ENCODE results near the gene CCT7.
A peak's percentile ranks its signal among the peaks of the same experiment; 100 is the strongest.

Gene CCT7

DNA sequence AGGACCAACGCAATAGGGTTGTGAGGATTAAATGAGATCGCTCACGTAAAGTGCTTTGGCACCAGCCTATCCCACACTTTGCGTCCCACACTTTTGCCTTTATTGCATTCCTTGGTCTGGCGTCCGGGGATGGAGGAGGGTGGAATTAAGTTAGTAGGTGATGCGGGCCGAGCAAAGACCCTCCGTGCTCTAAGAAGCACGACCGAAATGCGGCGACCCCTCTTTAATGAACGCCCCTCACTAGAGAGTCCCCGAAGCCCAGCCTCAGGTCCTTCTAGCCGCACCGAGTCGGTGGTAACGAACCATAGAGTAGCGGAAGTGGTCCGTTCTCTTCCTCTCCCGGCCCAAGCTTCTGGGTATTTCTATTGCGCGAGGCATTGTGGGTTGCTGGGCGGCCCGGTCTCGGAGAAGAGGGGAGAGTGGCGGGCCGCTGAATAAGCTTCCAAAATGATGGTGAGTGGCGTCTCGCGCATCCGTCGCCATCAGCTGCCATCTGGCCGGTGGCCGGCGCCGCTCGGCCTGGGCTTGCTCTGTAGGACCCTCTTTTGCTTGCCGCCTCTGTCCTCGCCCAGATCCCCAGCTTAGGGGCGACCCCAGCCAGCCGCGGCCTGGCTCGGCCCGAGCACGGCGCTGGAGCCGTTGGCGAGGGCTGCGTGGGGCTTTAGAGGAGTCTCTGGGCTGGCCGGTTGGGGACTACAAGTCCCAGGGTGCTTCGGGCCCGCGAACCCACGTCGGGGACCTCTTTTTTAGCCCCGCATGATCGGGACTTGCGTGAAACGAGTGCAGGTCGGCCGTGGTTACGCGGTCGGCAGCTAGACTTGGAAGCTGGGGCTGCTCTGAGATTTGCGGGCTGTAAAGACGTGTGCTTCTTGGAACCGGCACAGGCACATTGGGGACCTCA lies at the start of gene CCT7 (continued):
- TF ChIP-seq ZNF214 (tag by site-specific recombination; IDR thresholded peaks at IDR 0.05; ENCODE audit: borderline replicate concordance) (no peak), ZNF24 (tag by site-specific recombination; IDR thresholded peaks at IDR 0.05) (no peak), IKZF3 (tag by site-specific recombination; IDR thresholded peaks at IDR 0.05) (no peak), MZF1 (tag by site-specific recombination; IDR thresholded peaks at IDR 0.05; ENCODE audit: borderline replicate concordance) (no peak), ZFP3 (tag by site-specific recombination; IDR thresholded peaks at IDR 0.05; ENCODE audit: low read depth) (no peak), ZNF585B (tag by site-specific recombination; IDR thresholded peaks at IDR 0.05) (0 out of 2 replicates have a peak, but pooled peaks have one; percentile 12), SP7 (tag by site-specific recombination; IDR thresholded peaks at IDR 0.05) (0 out of 2 replicates have a peak, but pooled peaks have one; percentile 54), ZNF610 (tag by site-specific recombination; IDR thresholded peaks at IDR 0.05; ENCODE audit: borderline replicate concordance) (peak; percentile 31; the same call in 1 of the 2 replicates), ZNF624 (tag by site-specific recombination; IDR thresholded peaks at IDR 0.05) (no peak), ZNF335 (tag by site-specific recombination; conservative IDR thresholded peaks at IDR 0.05) (peak; percentile 88), ZNF23 (tag by site-specific recombination; IDR thresholded peaks at IDR 0.05; ENCODE audit: borderline replicate concordance) (no peak), ZNF654 (tag by site-specific recombination; IDR thresholded peaks at IDR 0.05; ENCODE audit: low read depth) (no peak; the same call in 1 of the 2 replicates), ZFP69B (tag by site-specific recombination; IDR thresholded peaks at IDR 0.05) (no peak; the same call in 1 of the 2 replicates), ZNF341 (tag by site-specific recombination; IDR thresholded peaks at IDR 0.05; ENCODE audit: low read depth) (no peak), BCL11B (tag by site-specific recombination; IDR thresholded peaks at IDR 0.05; ENCODE audit: low read depth) (no peak; the same call in 1 of the 2 replicates), ZNF292 (tag by site-specific recombination; IDR thresholded peaks at IDR 0.05; ENCODE audit: borderline replicate concordance, low read depth) (no peak), ZNF140 (tag by site-specific recombination; IDR thresholded peaks at IDR 0.05) (no peak), ZNF133 (tag by site-specific recombination; IDR thresholded peaks at IDR 0.05) (no peak), ZNF670 (tag by site-specific recombination; IDR thresholded peaks at IDR 0.05; ENCODE audit: low read depth) (no peak), ZBTB1 (tag by site-specific recombination; IDR thresholded peaks at IDR 0.05) (0 out of 2 replicates have a peak, but pooled peaks have one; percentile 26), GLI2 (tag by site-specific recombination; IDR thresholded peaks at IDR 0.05; ENCODE audit: borderline replicate concordance, low read depth) (no peak), ZXDB (tag by site-specific recombination; IDR thresholded peaks at IDR 0.05) (peak; percentile 70), ZBTB7A (tag by site-specific recombination; IDR thresholded peaks at IDR 0.05; ENCODE audit: low read depth) (no peak; the same call in 1 of the 2 replicates), ZNF266 (tag by site-specific recombination; IDR thresholded peaks at IDR 0.05; ENCODE audit: low read depth) (no peak), ZNF776 (tag by site-specific recombination; IDR thresholded peaks at IDR 0.05; ENCODE audit: borderline replicate concordance) (no peak), KLF7 (tag by site-specific recombination; IDR thresholded peaks at IDR 0.05; ENCODE audit: borderline replicate concordance) (0 out of 2 replicates have a peak, but pooled peaks have one; percentile 25), YY2 (tag by site-specific recombination; IDR thresholded peaks at IDR 0.05) (peak; percentile 61; the same call in 1 of the 2 replicates), CTCF (tag by site-specific recombination; IDR thresholded peaks at IDR 0.05) (no peak), ZFP37 (tag by site-specific recombination; IDR thresholded peaks at IDR 0.05) (peak; percentile 74; the same call in 1 of the 2 replicates)
- TF ChIP-seq, protein P1, sequence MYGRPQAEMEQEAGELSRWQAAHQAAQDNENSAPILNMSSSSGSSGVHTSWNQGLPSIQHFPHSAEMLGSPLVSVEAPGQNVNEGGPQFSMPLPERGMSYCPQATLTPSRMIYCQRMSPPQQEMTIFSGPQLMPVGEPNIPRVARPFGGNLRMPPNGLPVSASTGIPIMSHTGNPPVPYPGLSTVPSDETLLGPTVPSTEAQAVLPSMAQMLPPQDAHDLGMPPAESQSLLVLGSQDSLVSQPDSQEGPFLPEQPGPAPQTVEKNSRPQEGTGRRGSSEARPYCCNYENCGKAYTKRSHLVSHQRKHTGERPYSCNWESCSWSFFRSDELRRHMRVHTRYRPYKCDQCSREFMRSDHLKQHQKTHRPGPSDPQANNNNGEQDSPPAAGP (tag by site-specific recombination; IDR thresholded peaks at IDR 0.05): no peak; the same call in 1 of the 2 replicates
- TF ChIP-seq, protein P2, sequence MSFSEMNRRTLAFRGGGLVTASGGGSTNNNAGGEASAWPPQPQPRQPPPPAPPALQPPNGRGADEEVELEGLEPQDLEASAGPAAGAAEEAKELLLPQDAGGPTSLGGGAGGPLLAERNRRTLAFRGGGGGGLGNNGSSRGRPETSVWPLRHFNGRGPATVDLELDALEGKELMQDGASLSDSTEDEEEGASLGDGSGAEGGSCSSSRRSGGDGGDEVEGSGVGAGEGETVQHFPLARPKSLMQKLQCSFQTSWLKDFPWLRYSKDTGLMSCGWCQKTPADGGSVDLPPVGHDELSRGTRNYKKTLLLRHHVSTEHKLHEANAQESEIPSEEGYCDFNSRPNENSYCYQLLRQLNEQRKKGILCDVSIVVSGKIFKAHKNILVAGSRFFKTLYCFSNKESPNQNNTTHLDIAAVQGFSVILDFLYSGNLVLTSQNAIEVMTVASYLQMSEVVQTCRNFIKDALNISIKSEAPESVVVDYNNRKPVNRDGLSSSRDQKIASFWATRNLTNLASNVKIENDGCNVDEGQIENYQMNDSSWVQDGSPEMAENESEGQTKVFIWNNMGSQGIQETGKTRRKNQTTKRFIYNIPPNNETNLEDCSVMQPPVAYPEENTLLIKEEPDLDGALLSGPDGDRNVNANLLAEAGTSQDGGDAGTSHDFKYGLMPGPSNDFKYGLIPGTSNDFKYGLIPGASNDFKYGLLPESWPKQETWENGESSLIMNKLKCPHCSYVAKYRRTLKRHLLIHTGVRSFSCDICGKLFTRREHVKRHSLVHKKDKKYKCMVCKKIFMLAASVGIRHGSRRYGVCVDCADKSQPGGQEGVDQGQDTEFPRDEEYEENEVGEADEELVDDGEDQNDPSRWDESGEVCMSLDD (tag by site-specific recombination; IDR thresholded peaks at IDR 0.05): 0 out of 2 replicates have a peak, but pooled peaks have one; percentile 49

All from HEK293 (cell line).